ENCODE data around the gene AGR3.
A peak's percentile ranks its signal among the peaks of the same experiment; 100 is the strongest.

Gene AGR3

DNA sequence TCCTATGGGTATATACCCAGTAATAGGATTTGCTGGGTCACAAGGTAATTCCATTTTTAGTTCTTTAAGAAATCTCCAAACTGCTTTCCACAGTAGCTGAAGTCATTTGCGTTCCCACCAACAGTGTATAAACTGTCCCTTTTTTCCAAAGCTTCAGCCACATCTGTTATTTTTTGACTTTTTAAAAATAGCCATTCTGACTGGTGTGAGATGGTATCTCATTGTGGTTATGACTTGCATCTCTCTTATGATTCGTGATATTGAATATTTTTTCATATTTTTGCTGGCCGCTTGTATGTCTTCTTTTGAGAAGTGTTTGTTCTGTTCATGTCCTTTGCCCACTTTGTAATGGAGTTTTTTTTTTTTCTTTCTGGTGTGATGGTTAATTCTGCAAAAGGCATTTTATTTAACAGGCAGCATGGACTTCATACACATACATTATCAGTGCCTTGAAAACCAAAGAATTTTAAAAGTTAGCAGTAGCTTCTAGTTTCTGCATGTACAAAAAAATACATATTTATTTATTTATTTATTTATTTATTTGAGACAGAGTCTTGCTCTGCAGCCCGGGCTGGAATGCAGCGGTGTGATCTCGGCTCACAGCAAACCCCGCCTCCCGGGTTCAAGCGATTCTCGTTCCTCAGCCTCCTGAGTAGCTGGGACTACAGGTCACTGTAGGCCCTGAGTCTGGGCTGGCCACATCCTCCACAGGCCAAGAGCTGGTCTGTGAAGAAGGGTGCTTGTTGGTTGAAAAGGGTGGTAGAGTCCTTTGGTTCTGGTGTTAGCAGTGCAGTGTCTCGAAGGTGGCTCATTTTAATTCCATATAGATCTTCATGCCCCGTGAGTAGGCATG, 32.3 kb downstream of the AGR3 start:
- TF ChIP-seq TAF1 (IDR thresholded peaks at IDR 0.05; ENCODE audit: low read depth) (no peak), RAD21 (IDR thresholded peaks at IDR 0.05; ENCODE audit: low read depth) (no peak), CEBPB (IDR thresholded peaks at IDR 0.05) (no peak), EP300 (IDR thresholded peaks at IDR 0.05; ENCODE audit: borderline replicate concordance) (no peak), NFIC (IDR thresholded peaks at IDR 0.05) (no peak), CREB1 (IDR thresholded peaks at IDR 0.05; ENCODE audit: low read depth) (no peak), TEAD4 (IDR thresholded peaks at IDR 0.05) (no peak), TCF12 (IDR thresholded peaks at IDR 0.05; ENCODE audit: low read depth) (no peak), EGR1 (IDR thresholded peaks at IDR 0.05) (no peak), ZBTB7A (IDR thresholded peaks at IDR 0.05; ENCODE audit: low read depth) (no peak), FOXM1 (IDR thresholded peaks at IDR 0.05; ENCODE audit: borderline replicate concordance, low read depth) (no peak)
- TF ChIP-seq, protein P1, sequence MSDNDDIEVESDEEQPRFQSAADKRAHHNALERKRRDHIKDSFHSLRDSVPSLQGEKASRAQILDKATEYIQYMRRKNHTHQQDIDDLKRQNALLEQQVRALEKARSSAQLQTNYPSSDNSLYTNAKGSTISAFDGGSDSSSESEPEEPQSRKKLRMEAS (IDR thresholded peaks at IDR 0.05), result no peak
- TF ChIP-seq, protein P2, sequence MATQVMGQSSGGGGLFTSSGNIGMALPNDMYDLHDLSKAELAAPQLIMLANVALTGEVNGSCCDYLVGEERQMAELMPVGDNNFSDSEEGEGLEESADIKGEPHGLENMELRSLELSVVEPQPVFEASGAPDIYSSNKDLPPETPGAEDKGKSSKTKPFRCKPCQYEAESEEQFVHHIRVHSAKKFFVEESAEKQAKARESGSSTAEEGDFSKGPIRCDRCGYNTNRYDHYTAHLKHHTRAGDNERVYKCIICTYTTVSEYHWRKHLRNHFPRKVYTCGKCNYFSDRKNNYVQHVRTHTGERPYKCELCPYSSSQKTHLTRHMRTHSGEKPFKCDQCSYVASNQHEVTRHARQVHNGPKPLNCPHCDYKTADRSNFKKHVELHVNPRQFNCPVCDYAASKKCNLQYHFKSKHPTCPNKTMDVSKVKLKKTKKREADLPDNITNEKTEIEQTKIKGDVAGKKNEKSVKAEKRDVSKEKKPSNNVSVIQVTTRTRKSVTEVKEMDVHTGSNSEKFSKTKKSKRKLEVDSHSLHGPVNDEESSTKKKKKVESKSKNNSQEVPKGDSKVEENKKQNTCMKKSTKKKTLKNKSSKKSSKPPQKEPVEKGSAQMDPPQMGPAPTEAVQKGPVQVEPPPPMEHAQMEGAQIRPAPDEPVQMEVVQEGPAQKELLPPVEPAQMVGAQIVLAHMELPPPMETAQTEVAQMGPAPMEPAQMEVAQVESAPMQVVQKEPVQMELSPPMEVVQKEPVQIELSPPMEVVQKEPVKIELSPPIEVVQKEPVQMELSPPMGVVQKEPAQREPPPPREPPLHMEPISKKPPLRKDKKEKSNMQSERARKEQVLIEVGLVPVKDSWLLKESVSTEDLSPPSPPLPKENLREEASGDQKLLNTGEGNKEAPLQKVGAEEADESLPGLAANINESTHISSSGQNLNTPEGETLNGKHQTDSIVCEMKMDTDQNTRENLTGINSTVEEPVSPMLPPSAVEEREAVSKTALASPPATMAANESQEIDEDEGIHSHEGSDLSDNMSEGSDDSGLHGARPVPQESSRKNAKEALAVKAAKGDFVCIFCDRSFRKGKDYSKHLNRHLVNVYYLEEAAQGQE (IDR thresholded peaks at IDR 0.05; ENCODE audit: low read depth), result no peak

- no peak for TF ChIP-seq EGR1 (IDR thresholded peaks at IDR 0.05)
- TF ChIP-seq FOXM1 (IDR thresholded peaks at IDR 0.05; ENCODE audit: borderline replicate concordance, low read depth), result no peak
- TF ChIP-seq RAD21 (IDR thresholded peaks at IDR 0.05; ENCODE audit: low read depth), result no peak
- TF ChIP-seq, protein P1 (IDR thresholded peaks at IDR 0.05), result no peak
- no peak for TF ChIP-seq CREB1 (IDR thresholded peaks at IDR 0.05; ENCODE audit: low read depth)
- TF ChIP-seq ZBTB7A (IDR thresholded peaks at IDR 0.05; ENCODE audit: low read depth), result no peak
- TF ChIP-seq, protein P2 (IDR thresholded peaks at IDR 0.05; ENCODE audit: low read depth), result no peak
- TF ChIP-seq TEAD4 (IDR thresholded peaks at IDR 0.05), result no peak
- no peak for TF ChIP-seq TAF1 (IDR thresholded peaks at IDR 0.05; ENCODE audit: low read depth)
- no peak for TF ChIP-seq TCF12 (IDR thresholded peaks at IDR 0.05; ENCODE audit: low read depth)
- no peak for TF ChIP-seq EP300 (IDR thresholded peaks at IDR 0.05; ENCODE audit: borderline replicate concordance)
- no peak for TF ChIP-seq CEBPB (IDR thresholded peaks at IDR 0.05)
- no peak for TF ChIP-seq NFIC (IDR thresholded peaks at IDR 0.05)
Observed at GRCh38 chr7:16847381-16847860, 34.4 kb downstream of the AGR3 start.

DNA sequence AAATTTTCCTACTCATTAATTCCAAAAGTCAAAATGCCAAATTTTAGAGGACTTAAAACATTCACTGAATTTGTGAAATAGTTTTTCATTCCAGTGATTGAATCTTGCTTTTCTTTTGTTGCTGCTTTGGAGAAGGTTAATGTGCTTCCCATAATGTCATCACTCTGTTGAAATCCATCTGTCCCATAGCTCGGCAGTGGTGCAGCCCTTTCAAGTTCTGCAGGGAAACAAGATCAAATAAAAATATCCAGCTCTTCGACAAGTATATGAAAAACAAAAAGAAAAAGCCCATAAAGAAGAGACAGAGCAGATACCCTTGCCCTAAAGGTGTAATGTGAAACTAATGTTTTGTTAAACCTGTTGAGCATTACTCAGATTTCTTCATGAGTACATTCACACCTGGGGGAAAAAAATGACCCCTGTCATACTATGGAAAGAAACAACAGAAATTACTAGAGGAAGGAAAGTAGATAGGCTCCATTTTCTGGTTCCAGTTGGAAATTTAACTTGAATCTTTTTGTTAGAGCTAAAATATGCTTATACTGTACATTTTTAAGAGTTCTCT, 35.1 kb downstream of the AGR3 start:
- no peak for TF ChIP-seq EP300 (IDR thresholded peaks at IDR 0.05; ENCODE audit: borderline replicate concordance)
- TF ChIP-seq CEBPB (IDR thresholded peaks at IDR 0.05), result 0 out of 2 replicates have a peak, but pooled peaks have one; percentile 14

DNA sequence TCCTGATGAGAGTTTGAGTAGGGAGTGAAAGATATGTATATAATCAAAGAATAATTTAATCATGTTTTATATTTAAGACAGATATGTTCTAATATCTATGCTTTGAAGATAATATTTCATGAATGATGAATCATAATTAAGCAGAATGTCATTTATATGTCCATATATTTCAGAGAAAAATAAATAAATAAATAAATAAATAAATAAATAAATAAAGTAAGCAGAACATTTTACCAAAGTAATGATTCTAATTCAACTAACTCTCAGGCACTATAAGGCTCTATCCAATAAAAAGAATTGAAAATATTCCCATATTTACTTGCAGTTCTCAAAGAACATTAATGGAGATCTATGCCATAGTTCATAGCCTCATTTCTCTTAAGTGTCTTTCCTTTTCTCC, 36.0 kb downstream of the AGR3 start:
- TF ChIP-seq, protein P3, sequence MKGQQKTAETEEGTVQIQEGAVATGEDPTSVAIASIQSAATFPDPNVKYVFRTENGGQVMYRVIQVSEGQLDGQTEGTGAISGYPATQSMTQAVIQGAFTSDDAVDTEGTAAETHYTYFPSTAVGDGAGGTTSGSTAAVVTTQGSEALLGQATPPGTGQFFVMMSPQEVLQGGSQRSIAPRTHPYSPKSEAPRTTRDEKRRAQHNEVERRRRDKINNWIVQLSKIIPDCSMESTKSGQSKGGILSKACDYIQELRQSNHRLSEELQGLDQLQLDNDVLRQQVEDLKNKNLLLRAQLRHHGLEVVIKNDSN (IDR thresholded peaks at IDR 0.05), result no peak
- TF ChIP-seq TCF12 (IDR thresholded peaks at IDR 0.05; ENCODE audit: low read depth) (no peak), TAF1 (IDR thresholded peaks at IDR 0.05; ENCODE audit: low read depth) (no peak), YY1 (IDR thresholded peaks at IDR 0.05; ENCODE audit: low read depth) (no peak), RAD21 (IDR thresholded peaks at IDR 0.05; ENCODE audit: low read depth) (no peak), CEBPB (IDR thresholded peaks at IDR 0.05) (no peak), TEAD4 (IDR thresholded peaks at IDR 0.05) (no peak), CREB1 (IDR thresholded peaks at IDR 0.05; ENCODE audit: low read depth) (no peak), FOXM1 (IDR thresholded peaks at IDR 0.05; ENCODE audit: borderline replicate concordance, low read depth) (no peak), EP300 (IDR thresholded peaks at IDR 0.05; ENCODE audit: borderline replicate concordance) (no peak), ZBTB7A (IDR thresholded peaks at IDR 0.05; ENCODE audit: low read depth) (no peak), NFIC (IDR thresholded peaks at IDR 0.05) (no peak), EGR1 (IDR thresholded peaks at IDR 0.05) (no peak)
- TF ChIP-seq, protein P1 (IDR thresholded peaks at IDR 0.05), result no peak
- TF ChIP-seq, protein P2 (IDR thresholded peaks at IDR 0.05; ENCODE audit: low read depth), result no peak

Measured in Ishikawa (cell line).